Activated CD4-positive, alpha-beta T cell treated with anti-CD3 and anti-CD28 coated beads for 24 hours (primary cell): ENCODE measurements around the gene ABLIM2.

Experiments used
- DNase-seq, 2 donors: peaks; one replicate each; pipeline ENCODE4 v3.0.0-alpha.2; 2020; ENCODE audit warnings: low read depth in 2 of 2

ABLIM2 gene

DNA sequence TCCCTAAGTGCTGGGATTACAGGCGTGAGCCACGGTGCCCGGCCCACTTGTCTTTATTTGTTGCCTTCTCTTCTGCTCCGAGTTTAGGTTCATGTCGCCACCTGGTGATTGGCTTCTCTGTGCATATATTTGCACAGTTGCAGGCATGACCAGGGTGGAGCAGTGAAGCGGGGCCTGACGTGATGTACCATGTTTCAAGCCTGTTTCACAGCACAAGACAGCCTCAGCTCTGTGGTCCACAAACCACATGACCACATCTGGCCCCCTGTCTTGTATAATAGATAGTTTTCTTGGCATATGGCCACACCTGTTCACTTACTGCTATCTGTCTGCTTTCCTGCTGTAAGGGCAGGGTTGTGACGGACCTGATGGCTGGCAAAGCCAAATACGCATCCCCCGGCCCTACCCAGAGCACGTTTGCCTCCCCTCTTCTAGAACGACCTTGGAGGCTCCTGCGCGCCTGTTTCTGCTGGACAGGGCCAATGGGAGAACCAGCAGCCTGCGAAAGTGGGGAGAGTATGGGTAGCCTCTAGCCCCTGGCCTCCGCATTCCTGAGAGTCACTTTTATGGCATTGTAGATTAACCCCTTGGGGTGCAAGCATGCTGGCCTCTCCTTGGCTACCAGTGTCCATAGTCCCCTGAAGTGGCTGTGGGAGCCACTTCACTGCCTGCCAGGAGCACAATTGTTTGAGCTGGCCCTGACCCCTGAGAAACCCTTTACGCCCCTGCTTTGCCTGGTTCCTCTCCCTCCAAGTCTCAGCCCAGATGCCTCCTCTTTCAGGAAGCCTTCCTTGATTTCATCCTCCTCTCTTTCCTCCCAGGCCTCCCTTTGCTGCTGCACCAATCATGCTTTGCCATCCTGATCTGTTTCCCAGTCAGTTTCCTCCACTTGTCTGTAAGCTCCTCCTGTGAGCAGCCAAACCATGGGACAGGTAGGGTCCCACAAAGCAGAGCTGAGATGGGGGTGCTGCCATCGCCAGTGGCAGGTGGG, 34.4 kb upstream of the ABLIM2 start:
- DNase-seq, result no peak

DNA sequence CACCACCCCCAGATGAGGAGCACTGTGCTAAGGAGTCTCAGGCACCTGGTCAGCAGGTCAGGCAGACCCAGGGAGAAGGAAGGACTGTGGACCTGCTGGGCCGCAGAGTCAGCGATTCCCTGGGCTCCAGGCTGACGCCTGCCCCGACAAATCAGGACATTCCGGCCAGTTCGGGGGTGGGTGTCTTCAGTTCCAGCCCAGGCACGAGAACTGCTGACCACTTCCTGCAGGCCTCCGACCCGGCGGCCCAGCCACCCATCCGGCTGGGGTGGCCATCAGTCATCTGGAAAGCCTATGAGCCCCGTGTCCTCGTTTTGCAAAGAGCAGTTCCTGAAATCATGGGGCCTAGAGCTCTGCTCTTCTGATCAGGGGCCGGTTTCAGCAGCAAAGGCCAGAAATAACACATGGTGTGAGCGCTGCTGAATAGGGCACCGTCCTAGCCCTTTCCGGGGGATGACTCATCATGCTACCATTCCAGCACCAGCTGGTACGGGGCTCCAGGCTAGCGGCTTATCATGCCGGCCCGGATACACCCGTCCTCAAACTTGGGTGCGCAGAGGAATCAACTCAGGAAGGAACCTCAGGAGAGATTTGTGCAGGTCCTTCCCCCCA, 32.6 kb upstream of the ABLIM2 start:
- DNase-seq, result no peak

DNA sequence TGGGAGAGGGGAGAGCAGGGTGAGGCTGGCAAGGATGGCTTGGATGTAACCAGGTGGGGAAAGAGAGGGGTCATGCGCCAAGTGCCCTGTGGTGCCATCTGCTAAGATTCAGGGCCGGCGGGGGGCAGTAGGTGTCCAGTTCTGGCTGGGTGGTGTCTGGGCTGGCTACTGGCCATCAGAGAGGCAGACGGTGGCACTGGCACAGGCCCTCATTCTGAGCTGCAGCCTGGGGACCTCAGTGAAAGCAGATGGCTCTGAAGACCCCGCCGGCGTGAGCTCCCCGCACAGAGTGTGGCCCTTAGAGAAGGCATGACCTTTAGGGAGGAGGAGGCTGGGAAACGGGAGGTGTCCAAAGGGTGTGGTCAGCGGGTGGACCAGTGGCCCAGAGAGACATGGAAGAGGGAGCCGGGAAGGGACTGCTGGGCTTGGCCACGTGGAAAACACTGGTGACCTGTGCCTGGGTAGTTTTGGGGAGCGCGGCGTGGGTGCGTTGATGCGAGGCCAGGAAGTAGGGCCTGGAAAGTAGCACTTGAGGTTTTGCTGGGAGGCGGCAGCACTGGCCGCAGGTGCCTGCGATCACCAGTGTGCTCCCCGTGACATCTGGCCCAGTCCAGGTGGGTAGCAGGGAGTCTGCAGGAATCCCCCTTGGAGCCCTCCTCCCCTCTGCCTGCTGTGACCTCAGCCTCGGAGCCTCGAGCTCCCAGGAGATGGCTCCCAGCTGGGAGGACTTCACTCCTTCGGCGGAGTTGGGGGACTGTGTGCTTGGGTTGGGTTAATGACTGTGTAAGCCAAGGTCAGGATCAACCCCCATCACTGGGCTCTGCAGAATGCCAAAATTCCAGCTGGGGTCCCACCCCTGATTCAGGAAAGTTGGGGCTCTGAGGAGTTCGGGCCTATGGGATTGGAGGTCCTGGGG, 31.2 kb upstream of the ABLIM2 start:
- no peak for DNase-seq

DNA sequence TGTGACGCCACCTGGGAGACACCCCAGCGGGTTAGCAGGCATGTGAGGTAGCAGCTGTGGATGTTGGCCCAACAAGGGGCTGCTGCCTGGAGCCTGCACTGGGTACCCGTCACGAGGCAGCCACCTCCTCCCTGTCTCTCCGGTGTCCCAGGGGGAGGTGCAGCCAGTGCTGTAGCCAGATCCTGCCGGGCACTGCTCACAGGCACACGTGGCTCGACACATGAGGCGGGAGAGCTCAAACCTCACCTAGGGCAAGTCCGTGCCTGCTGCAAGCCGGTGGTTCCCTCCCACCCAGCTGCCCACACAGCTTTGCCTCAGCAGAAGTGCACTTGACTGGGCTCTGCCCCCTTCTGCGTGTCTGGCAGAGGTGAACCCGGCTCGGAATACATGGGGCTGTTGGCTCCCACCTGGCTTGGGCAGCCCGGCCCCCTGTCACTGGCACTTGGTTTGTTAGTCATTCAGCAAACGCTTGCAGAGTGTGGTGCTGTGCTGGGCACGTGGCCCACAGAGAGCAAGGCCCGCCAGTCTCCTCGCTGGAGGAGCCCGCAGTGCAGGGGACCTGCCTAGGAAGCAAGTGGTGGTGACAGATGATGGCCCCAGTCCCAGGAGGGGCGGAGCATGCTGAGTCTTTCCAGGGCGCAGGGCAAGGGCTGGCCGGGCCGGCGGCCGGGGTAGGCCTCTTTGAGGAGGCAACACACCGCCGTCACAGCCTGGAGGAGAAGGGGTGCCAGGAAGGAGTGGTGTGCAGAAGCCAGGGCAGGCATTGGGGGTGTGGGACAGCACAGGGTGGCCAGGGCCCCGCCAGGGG, 30.3 kb upstream of the ABLIM2 start:
- no peak for DNase-seq

DNA sequence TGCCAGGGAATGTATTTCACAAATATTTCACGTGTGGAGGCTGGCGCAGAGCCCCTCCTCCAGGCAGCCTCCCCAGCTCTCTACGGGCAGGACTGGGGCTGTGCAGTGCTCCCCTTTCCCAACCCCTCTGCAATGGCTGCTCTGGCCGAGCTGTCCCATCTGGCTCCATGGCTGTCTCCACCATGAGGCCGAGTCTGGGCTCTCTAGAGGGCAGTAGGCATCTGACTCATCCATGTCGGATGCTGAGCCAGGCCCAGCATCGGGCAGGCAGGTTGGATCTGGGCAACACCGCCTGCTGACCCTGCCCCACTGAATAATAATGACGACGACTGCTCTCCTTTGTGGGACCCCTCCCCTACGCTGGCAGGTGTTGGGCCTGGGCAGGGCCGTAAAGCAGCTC, 29.5 kb upstream of the ABLIM2 start:
- DNase-seq, result no peak

DNA sequence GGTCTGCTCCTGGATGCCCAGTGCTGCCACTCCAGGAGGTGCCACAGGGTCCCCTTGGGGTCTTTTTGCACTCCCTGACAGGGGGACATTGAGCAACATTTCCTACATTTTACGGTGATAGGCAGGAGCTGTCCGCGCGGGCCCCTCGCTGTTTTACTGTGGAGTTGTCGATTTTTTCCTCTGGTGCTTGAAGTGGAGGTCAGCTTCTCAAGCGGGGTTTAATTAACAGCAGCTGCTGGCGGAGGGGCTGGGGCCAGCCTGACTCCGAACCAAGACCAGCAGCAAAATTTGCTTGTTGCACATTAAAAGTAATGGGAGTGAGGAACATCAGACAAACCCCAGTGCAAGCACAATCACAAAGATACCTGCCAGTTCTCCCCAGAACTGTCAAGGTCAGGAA, 27.3 kb upstream of the ABLIM2 start:
- no peak for DNase-seq

DNA sequence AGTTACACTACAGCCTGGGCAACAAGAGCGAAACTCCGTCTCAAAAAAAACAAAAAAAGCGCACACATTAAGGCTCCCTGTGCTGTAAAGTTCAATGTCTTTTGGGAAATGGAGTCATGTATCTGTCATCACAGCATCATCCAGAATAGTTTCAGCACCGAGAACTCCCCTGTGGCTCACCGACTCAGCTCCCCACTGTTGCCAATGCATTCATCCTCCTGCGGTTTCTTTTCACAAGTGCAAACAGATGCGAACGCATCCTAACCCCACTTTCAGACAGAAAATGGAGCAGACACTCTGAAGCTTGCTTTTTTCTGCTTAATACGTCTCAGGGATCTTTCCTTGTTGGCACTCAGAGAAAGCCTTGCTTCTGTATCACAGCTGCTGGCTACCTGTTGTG, 26.7 kb upstream of the ABLIM2 start:
- DNase-seq, result no peak

DNA sequence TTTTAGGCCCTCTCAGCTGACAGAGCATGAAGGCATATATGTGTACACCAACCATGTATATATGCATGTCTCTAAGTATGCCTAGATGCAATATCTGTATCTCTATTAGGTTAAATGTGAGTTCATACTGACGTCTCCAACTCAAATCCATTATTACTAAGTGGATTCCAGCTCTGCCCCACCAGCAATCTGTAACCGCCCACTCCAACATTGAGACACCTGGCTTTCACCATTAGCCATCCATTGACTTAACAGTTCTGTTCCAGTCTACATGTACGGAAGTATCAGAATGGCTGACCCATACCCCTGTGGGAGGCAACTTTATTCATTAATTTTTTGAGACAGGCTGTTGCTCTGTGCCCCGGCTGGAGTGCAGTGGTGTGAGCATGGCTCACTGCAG, 25.4 kb upstream of the ABLIM2 start:
- DNase-seq, result no peak

DNA sequence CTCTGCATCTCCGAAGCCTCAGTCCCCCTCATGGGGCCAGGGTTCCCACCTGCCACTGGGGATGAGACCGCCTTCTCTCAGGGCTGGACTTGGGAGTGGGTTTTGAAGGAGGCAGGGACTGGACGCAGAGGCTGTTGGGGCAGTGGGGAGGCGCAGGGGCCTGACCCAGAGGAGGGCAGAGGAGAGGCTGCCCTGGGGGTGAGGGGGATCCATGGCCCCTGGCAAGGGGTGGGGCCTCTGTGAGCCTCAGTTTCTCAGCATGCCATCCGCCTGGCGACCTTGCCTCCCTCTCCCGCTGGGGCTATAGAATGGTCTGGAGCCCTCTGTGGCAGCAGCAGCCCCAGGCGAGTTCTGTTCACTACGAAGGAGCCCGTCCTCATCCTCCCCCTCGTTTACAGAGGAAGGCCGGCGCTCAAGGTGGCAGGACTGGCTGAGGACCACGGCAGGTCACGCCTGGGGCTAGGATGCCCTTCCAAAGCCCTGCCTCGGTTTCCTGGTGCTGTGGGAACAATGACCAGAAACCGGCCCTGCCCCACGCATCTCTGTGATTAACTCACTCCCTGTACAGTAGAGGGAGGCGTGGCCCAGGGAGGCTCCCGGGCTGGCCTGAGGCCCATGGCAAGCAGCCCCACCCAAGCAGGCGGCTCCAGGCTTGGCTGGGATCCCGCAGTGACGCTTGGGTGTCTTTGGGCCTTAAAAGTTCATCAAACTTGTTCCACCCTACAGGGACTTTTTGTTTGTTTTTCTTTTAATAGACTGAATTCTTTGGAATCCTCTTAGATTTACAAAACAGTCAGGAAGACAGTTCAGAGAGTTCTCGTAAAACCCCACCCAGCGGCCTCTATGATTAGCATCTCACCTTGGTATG, 24.5 kb upstream of the ABLIM2 start:
- no peak for DNase-seq

DNA sequence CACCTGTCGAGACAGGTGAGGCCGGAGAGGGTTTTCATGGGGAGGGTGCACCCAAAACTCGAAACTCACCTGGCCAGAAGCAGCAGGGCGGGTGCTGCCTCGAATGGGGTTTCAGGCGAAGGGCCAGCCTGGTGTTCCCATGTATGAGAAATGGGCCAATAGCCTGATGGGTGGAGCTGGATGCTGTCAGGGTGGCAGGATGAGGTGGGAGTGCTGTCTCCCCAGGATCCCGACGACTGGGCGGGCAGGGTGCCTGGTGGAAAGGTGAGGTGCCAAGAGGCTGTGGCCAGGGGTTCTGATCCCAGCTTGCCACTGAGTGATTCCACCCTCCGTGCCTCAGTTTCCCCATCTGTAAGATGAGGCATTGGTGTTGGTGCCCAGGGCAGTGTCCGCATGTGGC, 23.7 kb upstream of the ABLIM2 start:
- DNase-seq, result no peak

DNA sequence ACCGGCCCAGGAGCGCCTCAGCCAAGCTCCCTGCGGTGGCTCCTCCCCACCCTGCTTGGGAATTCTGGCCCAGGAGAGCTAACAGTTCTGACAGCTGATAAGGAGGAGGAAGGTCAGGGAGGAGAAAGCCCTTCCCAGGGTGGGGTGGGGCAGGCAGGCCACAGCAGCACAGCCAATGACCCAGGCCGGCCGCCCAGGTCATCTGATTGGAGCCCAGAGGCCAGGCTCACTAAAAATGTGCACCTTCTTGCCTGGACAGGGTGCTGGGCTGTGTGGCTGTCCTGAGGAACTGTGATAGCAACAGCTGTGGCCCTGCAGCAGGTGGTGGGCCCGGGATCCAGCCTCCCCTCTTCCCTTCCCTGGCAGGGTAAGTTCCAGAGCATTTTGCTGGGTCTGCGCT, 23.2 kb upstream of the ABLIM2 start:
- no peak for DNase-seq

DNA sequence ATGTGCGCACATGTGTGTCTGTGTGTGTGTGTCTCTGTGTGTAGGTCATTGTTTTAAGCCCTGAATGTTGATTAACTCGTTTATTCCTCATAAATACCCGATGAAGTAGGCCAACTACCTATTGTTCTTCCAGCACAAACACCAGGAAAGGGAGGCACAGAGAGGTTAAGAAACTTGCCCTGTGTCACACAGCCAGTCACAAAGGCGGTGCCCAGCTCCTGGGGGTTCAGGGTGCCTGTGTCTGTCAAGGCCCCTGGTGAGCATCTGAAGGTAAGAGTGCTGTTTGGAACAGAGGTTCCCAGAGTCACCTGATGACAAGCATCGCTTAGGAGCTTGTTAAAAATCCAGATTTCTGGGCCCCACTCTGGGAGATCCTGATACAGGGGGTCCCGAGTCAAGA, 22.5 kb upstream of the ABLIM2 start:
- DNase-seq, result no peak

DNA sequence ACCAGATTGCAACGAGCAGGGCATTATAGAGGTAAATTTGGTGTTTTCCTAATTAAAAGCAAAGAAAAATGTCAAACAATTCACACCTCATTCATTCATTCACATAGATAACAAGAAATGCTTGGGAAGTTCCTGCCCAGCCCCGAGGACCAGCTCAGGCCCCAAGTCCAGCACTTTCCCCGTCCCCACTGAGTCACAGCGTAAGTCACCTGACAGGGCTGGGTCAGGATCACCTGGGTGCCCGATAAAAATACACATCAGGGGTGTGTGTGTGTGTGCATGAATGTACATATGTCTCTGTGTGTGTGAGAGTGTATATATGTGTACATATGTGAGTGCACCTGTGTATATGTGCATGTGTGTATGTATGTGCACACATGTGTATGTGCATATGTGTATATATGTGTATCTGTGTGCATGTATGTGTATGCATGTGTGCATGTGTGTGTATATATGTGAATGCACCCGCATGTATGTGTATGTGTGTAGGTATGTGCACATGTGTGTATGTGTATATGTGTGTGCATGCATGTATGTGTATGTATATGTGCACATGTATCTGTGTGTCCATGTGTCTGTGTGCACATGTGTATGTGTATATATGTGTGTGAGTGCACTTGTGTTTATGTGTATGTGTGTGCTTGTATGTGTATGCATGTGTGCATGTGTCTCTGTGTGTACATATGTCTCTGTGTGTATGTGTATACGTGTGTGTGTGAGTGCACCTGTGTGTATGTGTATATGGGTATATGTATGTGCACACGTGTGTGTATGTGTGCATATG, 21.9 kb upstream of the ABLIM2 start:
- no peak for DNase-seq

DNA sequence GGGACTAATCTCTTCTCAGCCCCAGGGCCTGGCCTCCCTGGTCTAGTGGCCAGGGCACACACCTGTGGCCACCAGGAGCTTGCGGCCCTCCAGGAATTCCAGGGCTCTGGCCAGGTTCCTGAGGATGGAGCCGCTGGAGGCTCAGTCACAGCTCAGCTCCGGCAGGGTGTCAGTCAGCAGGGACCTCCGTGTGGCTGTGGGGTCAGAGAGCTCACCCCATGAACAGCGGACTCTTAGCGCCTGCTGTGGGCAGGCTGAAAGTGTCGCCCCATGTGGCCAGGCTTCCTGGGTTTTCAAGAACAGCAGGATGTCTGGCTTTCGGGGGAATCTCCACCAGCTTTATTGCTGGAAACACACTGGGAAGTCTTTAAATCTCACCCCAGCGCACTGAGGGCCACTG, 21.2 kb upstream of the ABLIM2 start:
- DNase-seq, result no peak

DNA sequence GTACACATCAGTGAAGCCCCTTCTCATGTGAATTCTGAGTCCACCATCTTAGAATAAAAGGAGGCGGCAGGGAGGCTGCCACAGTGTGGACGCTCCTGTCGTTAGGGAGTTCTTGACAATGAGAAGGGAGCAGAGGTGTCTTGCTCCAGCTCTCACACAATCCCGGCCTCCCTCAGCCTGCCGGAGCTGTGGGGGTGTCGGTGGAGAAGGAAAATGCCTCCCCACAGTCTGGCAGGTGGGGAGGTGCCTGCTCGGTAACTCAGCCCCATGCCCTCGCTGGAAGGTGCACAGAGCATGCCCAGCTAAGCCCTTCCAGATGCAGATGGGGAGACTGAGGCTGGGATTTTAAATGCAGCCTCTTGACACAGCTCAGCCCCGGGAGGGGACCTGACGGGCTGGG, 20.5 kb upstream of the ABLIM2 start:
- no peak for DNase-seq

DNA sequence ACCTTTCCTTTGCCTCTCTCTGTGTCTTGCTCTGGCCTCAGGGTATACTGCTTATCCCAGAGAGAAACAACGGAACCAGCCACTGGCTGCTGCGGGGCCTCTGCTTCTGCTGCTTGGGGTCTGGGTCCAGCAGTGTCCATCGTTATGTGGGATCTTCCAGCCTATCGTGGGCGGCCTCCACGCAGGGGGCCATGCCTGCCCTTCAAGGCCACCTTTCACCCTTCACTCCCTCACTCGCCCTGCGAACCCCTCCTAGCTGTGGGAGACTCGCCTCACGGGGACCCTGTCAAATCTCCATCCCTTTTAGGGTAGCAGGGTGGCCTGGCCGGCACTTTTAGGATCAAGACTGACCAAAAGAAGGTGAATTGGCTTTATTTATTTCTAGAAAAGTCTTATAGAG, 19.3 kb upstream of the ABLIM2 start:
- no peak for DNase-seq

DNA sequence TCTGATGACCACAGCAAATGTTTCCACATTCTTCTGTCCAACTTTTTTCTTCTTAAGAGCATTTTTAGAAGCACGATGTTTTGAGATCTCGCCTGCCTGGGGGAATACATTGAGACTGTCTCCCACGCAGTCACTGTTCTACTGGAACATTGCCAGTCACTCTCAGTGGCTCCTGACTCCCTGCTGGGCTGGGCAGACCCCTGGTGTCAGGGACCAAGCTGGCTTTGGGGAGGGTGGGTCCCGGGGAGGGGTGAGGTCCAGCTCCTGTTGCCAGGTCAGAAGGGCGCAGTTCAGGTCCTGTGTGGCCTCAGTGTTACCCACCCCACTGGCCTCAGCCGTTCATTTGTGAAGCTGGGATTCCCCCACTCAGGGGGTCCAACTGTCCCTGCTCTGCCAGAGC, 18.9 kb upstream of the ABLIM2 start:
- DNase-seq, result no peak

DNA sequence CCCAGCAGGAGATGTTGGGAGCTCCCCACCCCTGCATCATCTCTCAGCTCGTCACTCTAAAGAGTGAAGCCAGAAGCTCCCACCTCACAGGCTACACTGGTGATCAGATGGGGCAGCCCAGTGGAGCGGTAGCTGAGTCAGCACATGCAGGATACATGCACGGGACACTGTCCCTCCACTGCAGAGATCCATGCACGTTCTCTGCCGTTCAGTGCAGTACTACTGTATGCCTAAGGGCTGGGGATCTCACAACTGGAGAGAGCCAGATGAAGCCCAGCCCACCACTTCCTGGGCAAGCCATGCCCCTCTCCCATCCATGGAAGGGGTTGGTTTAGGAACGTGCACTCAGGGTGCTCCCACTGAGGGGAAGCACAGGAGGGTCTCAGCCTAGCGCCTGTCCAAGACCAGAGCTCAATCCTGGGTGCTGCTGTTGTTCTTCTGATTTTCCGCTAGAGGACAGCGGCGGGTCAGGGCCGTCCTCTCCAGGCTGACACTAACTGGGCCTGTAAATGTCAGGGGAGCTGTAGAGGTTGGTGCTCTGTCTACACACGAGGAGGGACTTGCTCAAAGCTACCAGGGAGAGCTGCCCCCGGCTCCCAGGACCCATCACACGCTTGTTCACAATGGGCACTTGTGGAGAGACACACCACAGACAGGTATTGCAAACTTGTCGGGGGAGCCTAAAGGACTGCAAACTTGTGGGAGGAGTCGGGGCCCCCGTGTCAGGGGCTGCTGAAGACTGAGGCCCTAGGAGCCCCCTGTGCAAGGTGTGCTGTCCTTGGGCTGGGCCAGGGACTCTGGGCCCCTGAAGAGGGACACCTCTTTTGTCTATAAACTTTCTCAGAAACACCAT, 18.2 kb upstream of the ABLIM2 start:
- no peak for DNase-seq

DNA sequence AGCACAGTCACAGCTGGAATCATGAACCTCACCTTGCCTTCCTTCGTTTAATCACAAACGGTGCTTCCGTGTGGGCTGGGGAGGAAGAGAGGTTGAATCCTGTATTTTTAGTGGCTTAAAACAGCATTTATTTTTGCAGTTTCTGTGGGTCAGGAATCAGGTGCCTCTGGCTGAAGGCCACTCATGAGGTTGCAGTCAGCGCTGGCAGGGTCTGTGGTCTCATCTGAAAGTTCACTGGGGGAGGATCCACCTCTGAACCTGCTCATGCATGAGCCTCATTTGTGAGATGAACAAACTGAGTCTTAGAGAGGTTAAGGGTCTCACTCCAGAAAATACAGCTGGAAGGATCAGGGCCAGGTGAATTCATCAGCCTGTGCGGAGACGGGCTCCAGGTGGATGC, 17.1 kb upstream of the ABLIM2 start:
- DNase-seq, result no peak
